ENCODE results near the gene WFDC13. TPM values are rescaled to one million over a fixed set of nuclear protein-coding genes. Genes with fewer than 3 reads are reported as not detected.
A peak's percentile ranks its signal among the peaks of the same experiment; 100 is the strongest.
"Not testable (repeated sequence)": the region's sequence is repeated elsewhere in the genome, so short reads cannot be mapped to it uniquely, and the experiment has no call there.

The WFDC13 gene, protein sequence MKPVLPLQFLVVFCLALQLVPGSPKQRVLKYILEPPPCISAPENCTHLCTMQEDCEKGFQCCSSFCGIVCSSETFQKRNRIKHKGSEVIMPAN
- total RNA-seq (not detected), polyA plus RNA-seq (ENCODE audit: insufficient read length in 2 of 2) (not detected)
- long read RNA-seq, donor 1: 0 reads
- long read RNA-seq, donor 2: 0 reads
- long read RNA-seq, donor 3: 0 reads
- long read RNA-seq, donor 4: 0 reads

DNA sequence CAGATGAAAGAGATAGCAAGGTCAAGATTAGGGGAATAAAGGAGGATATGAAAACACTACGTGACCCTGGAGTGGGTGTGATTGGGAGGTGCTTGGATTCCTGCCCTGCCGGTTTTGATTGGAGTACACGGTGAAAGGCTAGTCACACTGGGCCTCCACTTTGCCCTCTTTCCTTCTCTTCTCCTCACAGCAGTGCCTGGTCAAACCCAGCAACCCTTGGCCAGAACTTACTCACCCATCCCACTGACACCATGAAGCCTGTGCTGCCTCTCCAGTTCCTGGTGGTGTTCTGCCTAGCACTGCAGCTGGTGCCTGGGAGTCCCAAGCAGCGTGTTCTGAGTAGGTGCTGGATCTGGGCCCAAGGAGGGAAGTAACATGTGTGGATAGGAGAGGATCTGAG, at the start of gene WFDC13:
Gene WFDC13, plus strand, starts transcription at position 166 of the 400 bp plus-strand sequence. Its CDS starts 86 bp downstream, at position 252.
- Histone ChIP-seq H3K4me1 (ENCODE audit: control insufficient read depth, insufficient read depth, low read length) (no peaks in the 10 kb centered on the region), H3K36me3 (ENCODE audit: control insufficient read depth, insufficient read depth, low read length) (no peaks in the 10 kb centered on the region), H3K27ac (ENCODE audit: low read depth, low read length) (no peak within 1 kb of the TSS), H3K27me3 (ENCODE audit: control insufficient read depth, insufficient read depth, low read length) (no peaks in the 10 kb centered on the region), H3K9me3 (ENCODE audit: control insufficient read depth, insufficient read depth, low read length) (no peaks in the 10 kb centered on the region), H3K4me3 (ENCODE audit: low read depth, low read length) (no peak within 1 kb of the TSS)
- WGBS (ENCODE audit: insufficient coverage): 85% methylated on average over 1 of the region's 4 CpGs
- DNase-seq (ENCODE audit: low read depth in 4 of 6, low spot score in 6 of 6): no peak

DNA sequence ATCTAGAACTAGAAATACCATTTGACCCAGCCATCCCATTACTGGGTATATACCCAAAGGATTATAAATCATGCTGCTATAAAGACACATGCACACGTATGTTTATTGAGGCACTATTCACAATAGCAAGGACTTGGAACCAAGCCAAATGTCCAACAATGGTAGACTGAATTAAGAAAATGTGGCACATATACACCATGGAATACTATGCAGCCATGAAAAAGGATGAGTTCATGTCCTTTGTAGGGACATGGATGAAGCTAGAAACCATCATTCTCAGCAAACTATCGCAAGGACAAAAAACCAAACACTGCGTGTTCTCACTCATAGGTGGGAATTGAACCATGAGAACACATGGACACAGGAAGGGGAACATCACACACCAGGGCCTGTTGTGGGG, 44.8 kb upstream of the WFDC13 start:
- not testable (repeated sequence) for H3K4me3 ChIP-seq (ENCODE audit: low read depth, low read length); DNase-seq (ENCODE audit: low read depth in 4 of 6, low spot score in 6 of 6); H3K4me1 ChIP-seq (ENCODE audit: control insufficient read depth, insufficient read depth, low read length); H3K36me3 ChIP-seq (ENCODE audit: control insufficient read depth, insufficient read depth, low read length); H3K9me3 ChIP-seq (ENCODE audit: control insufficient read depth, insufficient read depth, low read length); H3K27me3 ChIP-seq (ENCODE audit: control insufficient read depth, insufficient read depth, low read length); H3K27ac ChIP-seq (ENCODE audit: low read depth, low read length)
- no CpG with 5 or more reads among the region's 3 CpGs for WGBS (ENCODE audit: insufficient coverage)

DNA sequence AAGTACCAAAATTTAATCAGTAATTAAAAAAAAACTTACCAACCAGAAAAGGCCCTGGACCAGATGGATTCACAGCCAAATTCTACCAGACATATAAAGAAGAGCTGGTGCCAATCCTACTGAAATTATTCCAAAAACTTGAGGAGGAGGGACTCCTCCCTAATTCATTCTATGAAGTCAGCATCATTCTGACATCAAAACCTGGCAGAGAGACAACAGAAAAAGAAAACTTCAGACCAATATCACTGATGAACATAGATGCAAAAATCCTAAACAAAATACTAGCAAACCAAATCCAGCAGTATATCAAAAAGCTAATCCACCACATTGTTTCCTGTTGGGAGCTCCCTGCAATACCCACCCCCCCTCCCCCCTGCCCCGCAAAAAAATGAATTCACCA, 31.7 kb upstream of the WFDC13 start, which contains the start of gene WFDC11:
Gene WFDC11, minus strand, starts transcription at position 101 of the 400 bp plus-strand sequence. CDS start 19,639 bp downstream, outside the sequence.
- no peak within 1 kb of the TSS for H3K4me3 ChIP-seq (ENCODE audit: low read depth, low read length)
- H3K36me3 ChIP-seq (ENCODE audit: control insufficient read depth, insufficient read depth, low read length): no peaks in the 10 kb centered on the region
- H3K27ac ChIP-seq (ENCODE audit: low read depth, low read length): no peak within 1 kb of the TSS
- no peak for DNase-seq (ENCODE audit: low read depth in 4 of 6, low spot score in 6 of 6)
- no peaks in the 10 kb centered on the region for H3K9me3 ChIP-seq (ENCODE audit: control insufficient read depth, insufficient read depth, low read length)
- WGBS (ENCODE audit: insufficient coverage): no CpG with 5 or more reads among the region's 1 CpG
- no peaks in the 10 kb centered on the region for H3K4me1 ChIP-seq (ENCODE audit: control insufficient read depth, insufficient read depth, low read length)
- H3K27me3 ChIP-seq (ENCODE audit: control insufficient read depth, insufficient read depth, low read length): no peaks in the 10 kb centered on the region

DNA sequence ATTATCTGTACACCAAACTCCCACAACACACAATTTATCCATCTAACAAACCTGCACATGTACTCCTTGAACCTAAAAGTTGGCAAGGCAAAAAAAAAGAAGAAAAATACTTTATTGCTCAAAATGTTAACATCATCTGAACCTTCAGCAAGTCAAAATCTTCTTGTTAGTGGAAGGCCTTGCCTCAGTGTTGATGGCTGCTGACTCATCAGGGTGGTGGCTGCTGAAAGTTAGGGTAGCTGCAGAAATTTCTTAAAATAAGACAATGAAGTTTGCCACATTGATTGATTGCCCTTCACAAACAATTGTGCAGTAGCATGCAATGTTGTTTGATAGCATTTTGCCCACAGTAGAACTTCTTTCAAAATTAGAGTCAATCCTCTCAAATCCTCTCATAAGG, 29.1 kb upstream of the WFDC13 start:
- H3K9me3 ChIP-seq (ENCODE audit: control insufficient read depth, insufficient read depth, low read length): no peaks in the 10 kb centered on the region
- DNase-seq (ENCODE audit: low read depth in 4 of 6, low spot score in 6 of 6): no peak
- H3K4me1 ChIP-seq (ENCODE audit: control insufficient read depth, insufficient read depth, low read length): no peaks in the 10 kb centered on the region
- H3K27me3 ChIP-seq (ENCODE audit: control insufficient read depth, insufficient read depth, low read length): no peaks in the 10 kb centered on the region
- H3K27ac ChIP-seq (ENCODE audit: low read depth, low read length): no peak overlapping the region
- H3K36me3 ChIP-seq (ENCODE audit: control insufficient read depth, insufficient read depth, low read length): no peaks in the 10 kb centered on the region
- H3K4me3 ChIP-seq (ENCODE audit: low read depth, low read length): no peak overlapping the region

DNA sequence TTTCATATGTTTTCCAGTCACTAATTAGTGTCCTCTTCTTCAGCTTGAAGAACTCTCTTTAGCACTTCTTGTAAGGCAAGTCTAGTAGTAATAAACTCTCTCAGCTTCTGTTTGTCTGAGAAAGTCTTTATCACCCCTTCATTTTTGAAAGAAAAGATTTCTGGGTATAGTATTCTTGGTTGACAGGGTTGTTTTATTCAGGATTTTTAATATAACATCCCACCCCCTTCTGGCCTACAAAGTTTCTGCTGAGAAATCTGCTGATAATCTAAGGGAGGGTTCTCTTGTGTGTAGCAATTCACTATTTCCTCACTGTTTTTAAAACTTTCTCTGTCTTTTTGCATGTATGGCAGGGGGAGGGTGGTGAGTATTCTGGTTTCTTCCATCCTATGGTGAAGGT, 22.2 kb upstream of the WFDC13 start:
- no peak overlapping the region for H3K4me3 ChIP-seq (ENCODE audit: low read depth, low read length)
- DNase-seq (ENCODE audit: low read depth in 4 of 6, low spot score in 6 of 6): no peak

DNA sequence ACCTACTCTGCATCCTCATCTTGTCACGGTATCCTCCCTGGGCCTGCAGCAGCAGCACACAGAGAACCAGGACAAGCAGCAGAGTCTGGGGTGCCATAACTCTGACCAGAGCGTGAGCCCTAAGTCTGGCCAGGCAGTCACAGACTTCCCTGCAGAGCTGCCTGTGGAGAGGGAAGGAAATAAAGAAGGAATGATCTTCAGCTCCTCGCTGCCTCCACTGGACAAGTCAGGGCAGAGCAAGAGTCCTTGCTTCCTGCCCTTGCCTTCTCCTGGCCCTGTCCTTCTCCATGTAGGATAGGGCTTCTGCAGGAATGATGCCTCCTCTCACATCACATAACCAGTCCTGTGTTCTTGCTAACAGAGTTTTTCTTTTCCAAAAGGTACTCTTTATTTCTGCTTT, 15.9 kb upstream of the WFDC13 start:
- Histone ChIP-seq H3K4me1 (ENCODE audit: control insufficient read depth, insufficient read depth, low read length) (no peaks in the 10 kb centered on the region), H3K27me3 (ENCODE audit: control insufficient read depth, insufficient read depth, low read length) (no peaks in the 10 kb centered on the region), H3K27ac (ENCODE audit: low read depth, low read length) (no peak overlapping the region), H3K36me3 (ENCODE audit: control insufficient read depth, insufficient read depth, low read length) (no peaks in the 10 kb centered on the region), H3K9me3 (ENCODE audit: control insufficient read depth, insufficient read depth, low read length) (no peaks in the 10 kb centered on the region), H3K4me3 (ENCODE audit: low read depth, low read length) (no peak overlapping the region)
- 72% methylated on average over 3 of the region's 3 CpGs for WGBS (ENCODE audit: insufficient coverage)
- no peak for DNase-seq (ENCODE audit: low read depth in 4 of 6, low spot score in 6 of 6)

More for the DNA sequence above, 22.2 kb upstream of the WFDC13 start:
- Histone ChIP-seq H3K27ac (ENCODE audit: low read depth, low read length) (no peak overlapping the region), H3K4me1 (ENCODE audit: control insufficient read depth, insufficient read depth, low read length) (no peaks in the 10 kb centered on the region), H3K9me3 (ENCODE audit: control insufficient read depth, insufficient read depth, low read length) (no peaks in the 10 kb centered on the region), H3K27me3 (ENCODE audit: control insufficient read depth, insufficient read depth, low read length) (no peaks in the 10 kb centered on the region), H3K36me3 (ENCODE audit: control insufficient read depth, insufficient read depth, low read length) (no peaks in the 10 kb centered on the region)

DNA sequence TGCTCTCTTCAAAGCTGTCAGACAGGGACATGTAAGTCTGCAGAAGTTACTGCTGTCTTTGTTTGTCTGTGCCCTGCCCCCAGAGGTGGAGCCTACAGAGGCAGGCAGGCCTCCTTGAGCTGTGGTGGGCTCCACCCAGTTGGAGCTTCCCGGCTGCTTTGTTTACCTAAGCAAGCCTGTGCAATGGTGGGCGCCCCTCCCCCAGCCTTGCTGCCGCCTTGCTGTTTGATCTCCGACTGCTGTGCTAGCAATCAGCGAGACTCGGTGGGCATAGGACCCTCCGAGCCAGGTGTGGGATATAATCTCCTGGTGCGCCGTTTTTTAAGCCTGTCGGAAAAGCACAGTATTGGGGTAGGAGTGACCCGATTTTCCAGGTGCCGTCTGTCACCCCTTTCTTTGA, 8.5 kb upstream of the WFDC13 start:
- DNase-seq (ENCODE audit: low read depth in 4 of 6, low spot score in 6 of 6); H3K4me1 ChIP-seq (ENCODE audit: control insufficient read depth, insufficient read depth, low read length); H3K27ac ChIP-seq (ENCODE audit: low read depth, low read length); H3K4me3 ChIP-seq (ENCODE audit: low read depth, low read length); H3K36me3 ChIP-seq (ENCODE audit: control insufficient read depth, insufficient read depth, low read length); H3K27me3 ChIP-seq (ENCODE audit: control insufficient read depth, insufficient read depth, low read length); H3K9me3 ChIP-seq (ENCODE audit: control insufficient read depth, insufficient read depth, low read length): not testable (repeated sequence)
- 77% methylated on average over 6 of the region's 12 CpGs for WGBS (ENCODE audit: insufficient coverage)

DNA sequence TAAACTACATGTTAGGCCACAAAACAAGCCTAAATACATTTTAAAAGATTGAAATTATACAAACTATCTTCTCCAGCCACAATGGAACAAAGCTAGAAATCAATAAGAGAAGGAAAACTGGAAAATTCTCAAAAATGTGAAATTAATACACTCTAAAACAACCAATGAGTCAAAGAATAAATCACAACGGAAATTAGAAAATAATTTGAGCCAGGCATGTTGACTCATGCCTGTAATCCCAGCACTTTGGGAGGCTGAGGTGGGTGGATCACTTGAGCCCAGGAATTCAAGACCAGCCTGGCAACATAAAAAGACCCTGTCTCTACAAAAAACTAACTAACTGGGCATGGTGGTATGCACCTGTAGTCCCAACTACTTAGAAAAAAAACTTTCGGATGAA, 6.3 kb upstream of the WFDC13 start:
- no peaks in the 10 kb centered on the region for H3K9me3 ChIP-seq (ENCODE audit: control insufficient read depth, insufficient read depth, low read length)
- no peak overlapping the region for H3K27ac ChIP-seq (ENCODE audit: low read depth, low read length)
- WGBS (ENCODE audit: insufficient coverage): no CpG with 5 or more reads among the region's 2 CpGs
- no peaks in the 10 kb centered on the region for H3K27me3 ChIP-seq (ENCODE audit: control insufficient read depth, insufficient read depth, low read length)
- no peaks in the 10 kb centered on the region for H3K36me3 ChIP-seq (ENCODE audit: control insufficient read depth, insufficient read depth, low read length)
- H3K4me1 ChIP-seq (ENCODE audit: control insufficient read depth, insufficient read depth, low read length): no peaks in the 10 kb centered on the region
- no peak for DNase-seq (ENCODE audit: low read depth in 4 of 6, low spot score in 6 of 6)
- no peak overlapping the region for H3K4me3 ChIP-seq (ENCODE audit: low read depth, low read length)

DNA sequence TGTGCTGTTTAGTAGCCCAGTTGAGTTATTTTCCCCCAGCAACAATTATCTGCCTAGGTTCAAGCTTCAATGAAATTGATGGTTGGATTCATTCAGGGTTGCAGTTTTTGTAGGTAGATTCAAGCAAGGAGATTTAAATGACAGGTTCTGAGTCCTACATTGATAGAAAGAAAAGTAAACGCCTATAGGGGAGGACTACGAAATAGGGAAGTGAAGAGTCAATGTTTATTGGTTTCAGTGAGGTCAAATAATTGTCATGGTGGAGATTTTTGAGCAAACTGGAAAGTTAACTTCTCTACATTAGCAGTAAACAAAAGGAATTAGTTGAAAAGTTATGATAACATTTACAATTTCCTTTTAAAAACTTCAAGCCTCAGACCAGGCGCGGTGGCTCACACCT, 734 bp upstream of the WFDC13 start:
- no CpG with 5 or more reads among the region's 4 CpGs for WGBS (ENCODE audit: insufficient coverage)
- no peak for DNase-seq (ENCODE audit: low read depth in 4 of 6, low spot score in 6 of 6)
- H3K9me3 ChIP-seq (ENCODE audit: control insufficient read depth, insufficient read depth, low read length): no peaks in the 10 kb centered on the region
- H3K4me3 ChIP-seq (ENCODE audit: low read depth, low read length): no peak overlapping the region
- H3K27me3 ChIP-seq (ENCODE audit: control insufficient read depth, insufficient read depth, low read length): no peaks in the 10 kb centered on the region
- H3K36me3 ChIP-seq (ENCODE audit: control insufficient read depth, insufficient read depth, low read length): no peaks in the 10 kb centered on the region
- H3K27ac ChIP-seq (ENCODE audit: low read depth, low read length): no peak overlapping the region
- H3K4me1 ChIP-seq (ENCODE audit: control insufficient read depth, insufficient read depth, low read length): no peaks in the 10 kb centered on the region

DNA sequence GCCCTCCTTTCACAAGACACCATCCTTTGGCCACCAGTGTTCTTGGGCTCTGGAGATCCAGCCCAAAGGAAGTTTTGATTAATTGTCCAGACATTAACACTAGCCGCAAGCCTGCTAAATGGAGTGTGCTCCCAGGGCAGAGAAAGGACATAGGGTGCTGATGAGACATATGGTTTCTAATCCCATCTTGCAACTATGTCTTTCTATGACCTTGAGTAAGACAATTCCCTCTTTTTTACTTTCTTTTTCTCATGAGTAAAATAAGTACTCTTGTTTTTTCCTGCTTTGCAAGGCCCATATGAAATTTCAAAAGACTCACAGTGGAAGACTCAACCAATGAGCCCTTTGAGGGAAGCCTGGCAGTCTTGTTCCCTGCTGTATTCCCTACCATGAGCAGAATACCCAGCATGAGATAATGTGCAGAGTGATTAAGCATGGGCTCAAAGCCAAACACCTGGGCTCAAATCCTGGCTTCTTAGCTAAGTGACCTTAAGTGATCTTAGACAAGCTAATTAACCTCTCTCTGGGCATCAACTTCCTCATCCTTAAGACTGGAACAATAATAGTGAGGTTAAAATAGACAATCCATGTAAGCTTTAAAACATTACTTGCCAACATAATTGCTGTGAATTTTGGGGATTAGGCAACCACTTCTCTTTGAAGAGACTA, 3.3 kb downstream of the WFDC13 start, which contains the start of gene WFDC10B:
Gene WFDC10B, minus strand, starts transcription at position 51 of the 669 bp plus-strand sequence. CDS start 19,027 bp downstream, outside the sequence.
- H3K27me3 ChIP-seq (ENCODE audit: control insufficient read depth, insufficient read depth, low read length): no peaks in the 10 kb centered on the region
- H3K4me1 ChIP-seq (ENCODE audit: control insufficient read depth, insufficient read depth, low read length): no peaks in the 10 kb centered on the region
- H3K4me3 ChIP-seq (ENCODE audit: low read depth, low read length): no peak within 1 kb of the TSS
- no peak within 1 kb of the TSS for H3K27ac ChIP-seq (ENCODE audit: low read depth, low read length)
- peak in 3 of 6 donors; percentile 2 to 16 (median 12) for DNase-seq (ENCODE audit: low read depth in 4 of 6, low spot score in 6 of 6)
- H3K9me3 ChIP-seq (ENCODE audit: control insufficient read depth, insufficient read depth, low read length): no peaks in the 10 kb centered on the region
- H3K36me3 ChIP-seq (ENCODE audit: control insufficient read depth, insufficient read depth, low read length): no peaks in the 10 kb centered on the region
- no CpG with 5 or more reads among the region's 1 CpG for WGBS (ENCODE audit: insufficient coverage)

Measured in spinal cord (tissue), 10 donors.